SK-MEL-5 (cell line): ENCODE results near the gene STAG3. TPM values are rescaled to one million over a fixed set of nuclear protein-coding genes. Genes with fewer than 3 reads are reported as not detected.
"Not testable (repeated sequence)": the region's sequence is repeated elsewhere in the genome, so short reads cannot be mapped to it uniquely, and the experiment has no call there.

Experiments
- DNase-seq: peaks from one replicate; pipeline ENCODE4 v3.0.0-alpha.2; 2016; ENCODE audit warnings: low read depth, low spot score
- in situ Hi-C: cut with HindIII; loops from 2 replicates; pipeline ENCODE4 v1.10.0; 2016; ENCODE audit warnings: low sequenced_read_pairs, high pct_unique_total_duplicates, low pct_unique_long_range_greater_than_20kb
- total RNA-seq: library from RNA; depleted of rRNA; stranded (reverse); fragments of >200 nt; shearing (Covaris generic); gene quantifications from 2 replicates; pipeline ENCODE4 v1.2.3, GENCODE V29; 2014

The STAG3 gene
- total RNA-seq, 1 experiment from 2014 or later: 3.4 TPM

DNA sequence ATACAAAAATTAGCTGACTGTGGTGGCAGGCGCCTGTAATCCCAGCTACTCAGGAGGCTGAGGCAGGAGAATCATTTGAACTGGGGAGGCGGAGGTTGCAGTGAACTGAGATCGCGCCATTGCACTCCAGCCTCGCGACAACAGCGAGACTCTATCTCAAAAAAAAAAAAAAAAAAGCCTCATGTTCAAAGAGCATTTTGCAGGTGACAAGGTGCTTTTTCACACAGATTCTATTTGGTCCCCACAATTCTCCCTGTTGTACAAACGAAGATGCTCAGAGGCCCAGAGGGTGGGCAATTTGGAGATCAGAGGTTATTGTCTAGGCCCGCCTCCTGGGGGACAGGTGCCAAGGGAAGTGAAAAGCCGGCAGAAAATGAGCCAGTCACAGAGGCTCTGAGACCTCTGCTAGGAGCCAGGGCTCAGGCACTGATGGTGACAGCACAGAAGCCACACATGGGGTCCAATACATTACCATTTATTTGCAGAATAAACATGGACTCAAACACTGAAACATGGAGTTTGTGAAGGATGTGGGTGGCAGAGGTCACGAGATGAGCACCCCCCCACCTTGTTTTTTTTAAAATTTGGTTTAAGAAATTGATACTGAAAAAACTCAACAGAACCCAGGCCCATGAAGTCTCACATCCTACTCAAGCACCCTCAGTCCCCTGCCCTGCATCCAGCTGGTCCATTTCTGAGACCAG, 8.4 kb upstream of the STAG3 start:
- in situ Hi-C loops: no loop called here
- DNase-seq: no peak

DNA sequence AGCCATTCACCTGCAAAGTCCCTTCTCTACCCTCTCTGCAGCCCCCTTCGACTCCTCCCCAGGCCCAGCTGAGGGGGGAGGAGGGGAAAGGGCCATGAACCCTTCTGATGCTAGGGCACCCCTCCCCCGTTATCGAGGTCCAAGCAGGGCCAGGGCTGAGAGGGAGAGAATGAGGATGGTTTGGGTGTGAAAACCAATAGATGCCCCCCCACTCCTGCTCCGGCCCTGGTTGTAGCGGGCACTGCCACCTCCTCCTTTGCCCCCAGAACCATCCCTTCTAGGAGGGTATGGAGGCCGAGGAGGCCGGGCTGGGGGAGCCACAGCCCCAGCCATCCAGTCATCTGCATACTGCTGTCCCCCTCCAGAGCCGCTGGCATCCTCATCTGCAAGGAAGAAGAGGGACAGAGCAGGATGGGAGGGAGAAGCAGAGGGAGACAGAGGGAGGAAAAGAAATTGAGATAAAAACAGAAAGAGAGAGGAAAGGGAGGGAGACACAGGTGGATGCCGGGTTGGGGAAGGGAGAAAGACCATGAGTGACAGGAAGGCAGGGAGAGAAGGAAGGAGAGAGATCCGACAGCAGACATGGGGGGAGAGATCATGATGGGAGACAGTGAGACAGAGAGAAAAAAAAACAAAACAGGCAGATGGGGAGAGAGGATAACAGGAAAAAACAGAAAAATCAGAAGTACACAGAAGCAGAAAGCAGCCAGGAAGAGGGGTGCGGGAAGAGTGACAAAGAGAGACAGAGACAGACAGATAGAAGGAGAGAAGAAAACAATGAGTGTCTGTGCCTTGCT, 7.4 kb upstream of the STAG3 start:
- no peak for DNase-seq
- in situ Hi-C loops: no loop called here

DNA sequence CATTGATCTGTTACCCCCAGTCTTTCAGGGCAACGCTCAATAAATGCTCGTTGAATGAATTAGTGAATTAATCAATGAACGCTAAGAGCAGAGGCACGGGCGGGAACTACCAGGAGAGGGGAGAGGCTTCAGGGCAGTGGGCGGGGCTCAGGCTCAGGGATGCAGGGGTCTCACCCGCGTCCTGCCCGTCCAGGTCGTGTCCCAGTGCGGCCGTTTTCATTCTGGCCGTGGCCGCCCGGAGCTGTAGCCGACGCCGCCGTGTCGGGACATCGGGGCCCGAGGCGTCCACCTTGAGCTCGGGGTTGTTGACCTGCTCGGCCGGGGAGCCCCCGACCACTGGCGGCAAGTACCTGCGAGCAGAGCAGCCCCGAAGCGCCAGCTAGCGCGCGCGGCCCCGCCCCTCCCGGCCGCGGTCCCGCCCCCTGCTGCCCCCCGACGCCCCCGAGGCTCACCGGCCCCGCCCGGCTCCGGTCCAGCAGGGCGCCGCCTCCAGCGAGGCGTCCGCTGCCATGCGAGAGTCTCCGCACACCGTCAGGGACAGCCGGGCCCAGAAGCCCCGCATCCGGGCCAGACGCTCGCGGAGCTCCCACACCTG, 6.5 kb upstream of the STAG3 start:
- in situ Hi-C loops: no loop called here
- DNase-seq: no peak

DNA sequence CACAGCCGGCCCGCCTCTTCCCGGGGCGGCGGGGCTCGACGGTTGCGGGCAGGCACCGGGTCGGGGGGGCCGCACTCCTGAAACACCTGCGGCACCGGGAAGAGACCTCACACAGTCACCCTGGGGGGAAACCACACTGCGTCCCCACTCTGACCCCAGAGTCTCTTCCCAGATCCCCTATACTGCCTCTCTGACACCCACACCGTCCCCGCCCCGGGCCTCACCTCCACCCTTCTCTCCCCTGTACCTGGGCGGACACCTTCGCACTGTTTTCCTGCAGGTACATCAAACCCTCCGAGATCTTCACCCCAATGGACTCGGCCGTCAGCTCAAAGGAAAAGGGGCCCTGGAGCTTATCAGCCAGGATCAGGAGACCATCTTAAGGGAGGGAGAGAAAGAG, 5.9 kb upstream of the STAG3 start:
- in situ Hi-C loops: no loop called here
- no peak for DNase-seq

DNA sequence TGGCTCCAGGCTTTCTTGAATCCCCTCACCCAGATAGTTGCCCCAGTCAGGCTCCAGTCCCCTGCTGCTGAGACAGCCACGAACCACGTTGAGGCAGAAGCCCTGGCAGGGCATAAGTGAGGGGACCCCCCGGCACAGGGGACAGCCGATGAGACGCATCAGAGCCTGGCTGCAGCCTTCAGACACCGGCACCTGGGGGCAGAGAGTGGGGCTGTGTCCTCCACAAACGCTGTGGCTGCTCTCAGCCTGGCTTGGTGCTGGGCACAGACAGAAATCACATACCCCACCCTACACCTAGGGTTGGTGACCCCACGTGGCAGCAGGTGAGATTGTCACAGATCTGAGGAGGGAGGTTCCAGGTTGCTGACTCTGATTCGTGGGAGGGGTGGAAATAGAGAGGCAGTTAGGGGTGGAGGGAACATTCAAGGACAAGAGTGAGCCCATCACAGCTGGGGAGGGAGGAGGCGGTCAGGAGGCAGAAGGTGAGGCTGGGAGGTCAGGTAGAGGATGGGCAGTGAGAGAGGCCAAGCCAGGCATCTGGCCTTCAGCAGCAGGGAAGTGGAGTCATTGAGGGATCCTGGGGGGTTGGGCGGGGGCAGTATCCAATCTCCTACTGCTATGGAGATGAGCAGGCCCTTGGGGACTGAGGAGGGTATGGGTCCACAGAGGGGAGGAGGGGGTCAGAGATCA, 3.8 kb upstream of the STAG3 start:
- in situ Hi-C loops: no loop called here
- no peak for DNase-seq

DNA sequence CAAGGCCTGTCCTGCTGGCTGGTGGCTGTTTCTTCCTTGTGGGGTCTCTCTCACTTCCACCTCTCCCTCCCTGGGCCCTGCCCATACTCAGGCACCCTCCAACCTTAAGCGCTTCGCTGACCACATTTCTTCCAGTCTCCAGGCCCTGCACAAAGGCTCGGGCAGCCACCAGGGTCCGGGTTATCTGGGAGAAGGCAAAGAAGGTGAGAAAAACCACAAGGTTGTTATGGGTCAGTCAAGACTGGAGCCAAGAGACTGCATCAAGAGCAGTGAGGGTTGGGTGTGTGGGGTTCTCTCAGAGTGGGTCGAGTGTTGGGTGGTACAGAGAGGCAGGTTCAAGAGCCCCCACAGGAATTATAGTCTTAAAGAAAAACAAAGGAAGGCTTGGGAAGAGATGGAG, 3.1 kb upstream of the STAG3 start:
- DNase-seq: no peak
- in situ Hi-C loops: no loop called here

DNA sequence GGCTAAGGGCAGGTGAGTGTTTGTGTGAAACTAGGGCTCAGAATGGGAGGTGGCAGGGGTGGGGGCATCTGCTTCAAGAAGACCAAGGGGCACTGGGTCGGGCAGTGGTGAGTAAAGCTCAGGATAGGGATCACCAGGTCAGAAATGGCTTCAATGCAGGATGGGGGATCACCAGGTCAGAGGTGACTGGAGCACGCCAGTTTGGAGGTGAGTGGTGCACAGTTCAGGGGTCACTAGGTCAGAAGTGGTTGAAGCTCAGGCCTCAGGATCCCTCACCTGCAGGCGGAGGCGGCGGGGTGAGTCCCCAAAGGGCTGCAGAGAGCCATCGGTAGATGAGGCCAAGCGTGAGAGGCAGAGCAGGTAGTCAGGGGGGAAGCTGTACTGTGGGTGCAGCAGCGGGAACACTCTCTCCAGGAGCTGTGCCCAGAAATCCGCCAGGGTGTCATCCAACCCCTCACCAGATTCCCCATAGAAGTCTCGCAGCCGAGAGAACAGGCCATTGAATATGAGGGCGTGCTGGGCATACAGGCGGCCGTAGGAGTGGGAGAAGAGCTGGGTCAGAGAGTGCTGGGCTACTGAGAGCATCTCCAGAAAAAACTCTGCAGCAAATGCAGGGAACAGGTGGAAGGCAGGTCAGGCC, 2.3 kb upstream of the STAG3 start:
- no peak for DNase-seq
- in situ Hi-C loops: no loop called here

DNA sequence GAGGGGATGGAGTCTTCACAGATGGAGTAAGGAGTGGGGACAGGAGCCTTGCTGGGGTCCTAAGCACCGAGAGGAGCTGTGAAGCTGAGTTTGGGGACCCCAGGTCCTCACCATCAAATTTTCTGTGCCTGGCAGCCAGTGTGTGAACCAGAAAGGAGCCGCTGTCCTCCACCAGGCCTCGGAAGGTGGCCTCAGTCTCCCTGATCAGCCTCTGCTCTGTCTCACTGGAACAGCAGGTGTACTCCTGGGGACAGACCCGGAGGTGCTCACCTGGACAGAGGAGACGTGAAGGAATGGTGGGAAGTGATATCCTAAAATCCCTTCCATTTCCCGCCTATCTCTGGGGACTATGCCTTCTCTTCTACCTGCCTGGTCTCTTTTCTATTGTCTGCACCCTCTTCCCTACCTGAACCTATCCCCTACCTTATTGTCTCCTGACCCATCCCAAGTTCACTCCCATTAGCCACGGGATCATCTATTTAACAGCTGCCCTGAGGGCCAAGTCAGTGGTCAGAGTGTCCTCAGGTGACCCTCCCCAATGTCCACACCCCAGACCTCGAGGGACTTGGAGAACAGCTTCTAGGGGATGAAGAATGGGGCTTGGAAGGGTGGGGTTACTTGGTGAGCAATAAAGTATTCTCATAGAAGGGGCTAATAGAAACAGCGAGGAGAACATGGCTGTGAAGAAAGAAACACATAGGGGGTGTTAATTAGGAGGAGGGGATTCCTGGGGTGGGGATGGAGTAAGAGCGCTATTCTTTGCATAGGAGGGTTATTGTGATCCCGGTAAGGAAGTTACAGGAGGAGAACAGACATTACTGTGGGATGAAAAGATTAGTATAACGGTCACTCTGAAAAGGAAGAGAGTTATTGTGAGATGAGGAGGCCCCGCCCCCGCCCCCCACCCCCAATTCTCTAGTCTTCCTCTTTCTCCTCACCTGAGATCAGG, 1.3 kb upstream of the STAG3 start:
- in situ Hi-C loops: no loop called here
- no peak for DNase-seq

DNA sequence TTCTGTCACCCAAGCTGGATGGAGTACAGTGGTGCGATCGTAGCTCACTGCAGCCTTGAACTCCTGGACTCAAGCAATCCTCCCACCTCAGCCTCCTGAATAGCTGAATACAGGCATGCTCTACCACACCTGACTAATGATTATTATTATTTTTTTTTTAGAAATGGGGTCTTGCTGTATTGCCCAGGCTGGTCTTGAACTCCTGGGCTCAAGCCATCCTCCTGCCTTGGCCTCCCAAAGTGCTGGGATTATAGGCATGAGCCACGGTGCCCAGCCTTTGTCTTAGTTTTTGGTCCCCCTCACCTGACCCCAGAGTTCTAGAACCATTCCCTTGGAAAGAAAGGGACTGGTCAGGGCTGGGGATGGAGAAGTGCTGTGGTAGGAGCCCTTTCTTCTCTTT, 2.4 kb downstream of the STAG3 start:
- in situ Hi-C loops, DNase-seq: not testable (repeated sequence)

DNA sequence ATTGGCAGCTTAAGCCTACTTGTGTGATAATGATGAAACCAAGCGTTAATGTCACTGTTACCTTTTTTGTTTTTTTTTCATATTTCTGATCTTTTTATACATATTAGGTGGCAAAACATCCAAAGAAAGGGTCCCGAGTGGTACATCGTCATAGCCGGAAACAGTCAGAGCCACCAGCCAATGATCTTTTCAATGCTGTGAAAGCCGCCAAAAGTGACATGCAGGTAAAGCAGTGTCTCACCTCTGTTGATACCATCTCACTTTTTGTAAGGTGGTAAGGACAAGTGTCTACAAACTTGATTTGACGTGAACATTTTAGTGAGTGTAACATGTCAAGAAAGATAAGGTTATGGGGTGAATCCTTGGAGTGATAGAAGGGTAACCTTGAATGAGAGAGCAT, 4.9 kb downstream of the STAG3 start:
- in situ Hi-C loops, DNase-seq: not testable (repeated sequence)

DNA sequence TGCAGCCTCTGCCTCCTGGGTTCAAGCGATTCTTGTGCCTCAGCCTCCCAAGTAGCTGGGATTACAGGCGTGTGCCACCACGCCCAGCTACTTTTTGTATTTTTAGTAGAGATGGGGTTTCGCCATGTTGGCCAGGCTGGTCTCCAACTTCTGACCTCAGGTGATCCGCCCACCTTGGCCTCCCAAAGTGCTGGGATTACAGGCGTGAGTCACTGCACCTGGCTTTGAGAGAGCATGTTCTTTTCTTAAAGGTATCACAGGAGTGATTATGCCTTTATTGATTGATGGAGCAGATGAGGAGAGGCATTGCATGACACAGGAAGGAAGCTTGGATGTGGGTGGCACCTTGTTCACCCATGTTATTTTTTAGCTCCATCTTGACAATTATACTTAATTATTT, 5.4 kb downstream of the STAG3 start:
- DNase-seq, in situ Hi-C loops: not testable (repeated sequence)

DNA sequence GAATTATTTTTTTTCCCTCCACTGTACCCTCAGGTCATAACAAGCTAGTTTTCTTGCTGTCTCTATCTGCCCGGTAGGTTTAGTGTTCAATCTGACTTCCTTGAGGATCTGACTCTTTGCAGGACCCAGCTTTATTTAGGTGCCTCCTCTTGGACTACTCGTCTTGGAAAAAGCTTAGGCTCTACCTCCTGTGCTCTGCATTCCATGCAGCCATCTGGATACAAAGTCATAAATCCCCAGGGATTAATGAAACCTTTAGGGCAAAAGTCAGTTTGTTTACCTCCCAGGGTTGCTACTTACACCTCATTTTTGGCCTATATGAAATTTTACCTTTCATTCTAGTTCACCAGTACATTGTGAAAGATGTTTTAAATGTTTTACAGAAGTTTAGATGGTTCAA, 8.0 kb downstream of the STAG3 start:
- DNase-seq: no peak
- in situ Hi-C loops: no loop called here

DNA sequence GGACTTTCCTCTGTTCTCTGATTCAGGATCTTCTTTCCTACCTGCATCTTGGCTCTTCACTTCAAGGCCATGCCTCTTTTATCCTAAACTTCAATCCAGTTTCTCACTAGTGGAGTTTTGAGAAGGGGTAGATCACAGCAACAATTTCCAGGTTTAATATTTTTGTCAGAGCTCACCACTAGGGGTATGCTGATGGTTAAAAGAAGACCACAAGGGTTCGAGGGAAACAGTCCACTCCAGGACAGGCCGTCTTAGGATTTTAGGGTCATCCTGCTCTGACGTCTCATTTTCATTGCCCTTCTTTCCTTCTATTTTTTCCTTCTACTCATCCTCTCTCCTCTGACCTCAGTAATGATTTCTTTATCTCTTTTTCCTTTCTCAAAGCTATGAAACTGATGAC, 11.3 kb downstream of the STAG3 start:
- in situ Hi-C loops: no loop called here
- DNase-seq: peak; percentile 37

DNA sequence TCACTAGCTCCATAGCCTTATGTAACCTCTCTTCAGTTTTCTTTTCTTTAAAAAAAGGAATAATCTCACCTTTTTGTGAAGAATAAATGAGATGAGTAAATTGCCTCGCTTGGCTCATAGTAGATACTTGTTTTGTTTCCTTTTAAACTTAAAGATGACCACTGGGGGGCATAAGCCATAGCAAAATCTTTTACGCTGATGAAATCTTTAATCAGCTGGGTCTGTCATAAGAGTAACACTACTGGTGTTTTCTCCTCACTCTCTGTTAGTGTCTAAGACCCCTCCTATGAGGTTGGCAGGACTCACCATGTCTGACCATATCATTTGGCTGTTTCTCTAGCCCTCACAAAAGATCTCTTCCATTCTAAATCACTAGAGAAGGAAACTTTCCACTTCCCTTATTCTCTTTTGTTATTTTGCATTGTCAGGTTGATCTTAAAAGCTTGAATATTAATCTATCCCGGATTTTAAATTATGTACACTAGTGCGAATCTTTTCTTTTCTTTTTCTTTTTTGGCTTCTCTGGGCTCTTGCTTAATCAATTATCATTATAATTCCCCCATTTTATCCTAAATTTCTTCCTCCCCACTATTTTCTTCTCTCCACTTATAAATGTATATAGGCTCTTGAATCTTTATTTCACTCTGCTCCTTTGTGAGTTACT, 12.5 kb downstream of the STAG3 start:
- DNase-seq: peak; percentile 85
- in situ Hi-C loops: no loop called here

DNA sequence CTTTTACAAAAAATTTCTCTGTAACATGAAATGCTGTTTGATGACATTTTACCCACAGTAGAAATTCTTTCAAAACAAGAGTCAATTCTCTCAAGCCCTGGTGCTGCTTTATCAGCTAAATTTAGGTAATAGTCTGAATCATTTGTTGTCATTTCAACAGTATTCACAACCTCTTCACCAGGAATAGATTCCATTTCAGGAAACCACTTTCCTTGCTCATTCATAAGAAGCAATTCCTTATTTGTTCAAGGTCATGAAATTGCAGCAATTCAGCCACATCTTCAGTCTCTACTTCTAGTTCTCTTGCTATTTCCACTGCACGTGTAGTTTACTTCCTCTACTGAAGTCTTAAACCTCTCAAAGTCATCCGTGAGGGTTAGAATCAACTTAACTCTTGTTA, 14.1 kb downstream of the STAG3 start:
- in situ Hi-C loops: no loop called here
- DNase-seq: no peak

DNA sequence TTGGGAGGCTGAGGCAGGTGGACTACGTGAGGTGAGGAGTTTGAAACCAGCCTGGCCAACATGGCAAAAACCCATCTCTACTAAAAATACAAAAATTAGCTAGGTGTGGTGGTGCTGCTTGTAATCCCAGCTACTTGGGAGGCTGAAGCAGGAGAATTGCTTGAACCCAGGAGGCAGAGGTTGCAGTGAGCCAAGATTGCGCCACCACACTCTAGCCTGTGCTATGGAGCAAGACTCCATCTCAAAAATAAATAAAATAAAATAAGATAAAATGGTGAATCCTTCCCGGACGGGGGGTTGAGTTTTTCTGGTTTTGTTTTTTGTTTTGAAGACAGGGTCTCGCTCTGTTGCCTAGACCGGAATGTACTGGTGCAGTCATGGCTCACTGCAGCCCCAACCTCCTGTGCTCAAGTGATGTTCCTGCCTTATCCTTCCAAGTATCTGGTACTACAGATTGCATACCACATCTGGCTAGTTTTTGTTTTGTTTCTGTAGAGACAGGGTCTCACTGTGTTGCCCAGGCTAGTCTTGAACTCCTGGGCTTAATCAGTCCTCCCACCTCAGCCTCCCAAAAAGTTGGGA, 14.7 kb downstream of the STAG3 start:
- in situ Hi-C loops, DNase-seq: not testable (repeated sequence)
